ENCODE results near the gene PDE7B.
"Not testable (repeated sequence)": the region's sequence is repeated elsewhere in the genome, so short reads cannot be mapped to it uniquely, and the experiment has no call there.

The PDE7B gene

DNA sequence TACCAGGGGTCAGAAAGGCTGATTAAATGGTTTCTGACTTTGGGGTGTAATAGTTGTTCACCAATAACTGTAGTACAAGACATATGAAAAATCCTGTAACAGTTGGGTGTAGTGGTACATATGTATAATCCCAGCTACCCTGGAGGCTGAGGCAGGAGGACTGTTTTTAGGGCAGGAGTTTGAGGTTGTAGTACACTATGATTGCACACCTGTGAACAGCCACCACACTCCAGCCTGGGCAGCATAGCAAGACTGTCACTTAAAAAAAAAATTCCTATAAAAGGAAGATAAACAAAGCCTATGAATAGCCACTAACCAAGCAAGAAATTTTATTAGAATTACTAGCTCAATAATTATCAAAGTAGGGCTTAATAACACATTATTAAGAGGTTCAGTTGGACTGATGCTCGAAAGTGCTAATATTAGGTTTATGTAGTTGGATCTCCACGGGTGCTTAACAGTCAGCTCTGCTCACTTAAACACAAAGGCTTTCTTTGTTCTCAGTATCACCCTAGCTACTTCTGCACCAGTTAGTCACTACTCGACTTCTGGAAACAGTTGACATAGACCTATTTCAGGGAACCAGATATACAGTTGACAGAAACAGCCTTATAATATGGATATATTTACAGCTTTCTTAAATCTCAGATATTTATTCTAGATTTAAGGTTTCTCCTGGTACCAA lies 285.6 kb downstream of the PDE7B start:
- Mint-ChIP-seq H3K27me3 (ENCODE audit: low read depth) (no peaks in the 10 kb centered on the region), H3K4me1 (ENCODE audit: low read depth) (no peaks in the 10 kb centered on the region), H3K9me3 (peaks cover 6% of the 10 kb centered on the region), H3K4me3 (no peak overlapping the region), H3K27ac (no peak overlapping the region), H3K36me3 (ENCODE audit: low read depth) (peaks cover 6% of the 10 kb centered on the region)
- DNase-seq (ENCODE audit: low spot score) = no peak

DNA sequence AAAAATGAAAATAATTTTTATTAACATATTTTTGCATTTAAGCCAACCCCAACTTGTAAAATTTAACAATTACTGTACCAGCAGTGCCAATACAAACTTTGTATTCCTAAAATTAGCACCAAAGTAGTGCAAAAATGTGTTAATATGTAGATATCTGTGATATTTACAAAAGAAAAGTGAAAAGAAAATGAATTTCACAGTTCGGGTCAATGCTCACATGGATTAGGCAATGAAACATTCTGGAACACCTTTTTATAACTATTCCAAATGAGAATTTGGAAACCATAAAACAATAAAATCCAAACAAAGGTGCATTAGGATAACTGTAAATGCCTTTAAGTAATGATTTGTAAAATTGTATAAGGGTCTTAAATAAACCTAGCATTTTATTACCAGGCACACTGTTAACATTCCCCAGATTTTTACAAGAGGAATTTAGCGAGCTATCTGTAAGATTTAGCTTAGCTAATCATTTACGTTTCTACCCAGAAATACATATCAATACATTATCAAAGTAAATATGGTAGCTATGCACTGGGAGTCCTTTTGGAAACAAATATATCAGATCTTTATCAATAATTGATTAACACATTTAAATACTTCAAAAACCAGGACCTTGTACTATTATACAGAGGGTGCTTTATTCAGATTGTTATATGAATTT lies 286.4 kb downstream of the PDE7B start:
- Mint-ChIP-seq H3K27ac (no peak overlapping the region), H3K36me3 (ENCODE audit: low read depth) (peaks cover 6% of the 10 kb centered on the region), H3K4me1 (ENCODE audit: low read depth) (no peaks in the 10 kb centered on the region), H3K27me3 (ENCODE audit: low read depth) (no peaks in the 10 kb centered on the region), H3K4me3 (no peak overlapping the region), H3K9me3 (peaks cover 6% of the 10 kb centered on the region)
- no peak for DNase-seq (ENCODE audit: low spot score)

DNA sequence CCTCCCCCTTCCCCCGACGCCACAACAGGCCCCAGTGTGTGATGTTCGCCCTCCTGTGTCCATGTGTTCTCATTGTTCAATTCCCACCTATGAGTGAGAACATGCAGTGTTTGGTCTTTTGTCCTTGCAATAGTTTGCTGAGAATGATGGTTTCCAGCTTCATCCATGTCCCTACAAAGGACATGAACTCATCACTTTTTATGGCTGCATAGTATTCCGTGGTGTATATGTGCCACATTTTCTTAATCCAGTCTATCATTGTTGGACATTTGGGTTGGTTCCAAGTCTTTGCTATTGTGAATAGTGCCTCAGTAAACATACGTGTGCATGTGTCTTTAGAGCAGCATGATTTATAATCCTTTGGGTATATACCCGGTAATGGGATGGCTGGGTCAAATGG lies 287.6 kb downstream of the PDE7B start:
- H3K4me3 Mint-ChIP-seq; DNase-seq (ENCODE audit: low spot score); H3K9me3 Mint-ChIP-seq; H3K27me3 Mint-ChIP-seq (ENCODE audit: low read depth); H3K36me3 Mint-ChIP-seq (ENCODE audit: low read depth); H3K4me1 Mint-ChIP-seq (ENCODE audit: low read depth); H3K27ac Mint-ChIP-seq: not testable (repeated sequence)

DNA sequence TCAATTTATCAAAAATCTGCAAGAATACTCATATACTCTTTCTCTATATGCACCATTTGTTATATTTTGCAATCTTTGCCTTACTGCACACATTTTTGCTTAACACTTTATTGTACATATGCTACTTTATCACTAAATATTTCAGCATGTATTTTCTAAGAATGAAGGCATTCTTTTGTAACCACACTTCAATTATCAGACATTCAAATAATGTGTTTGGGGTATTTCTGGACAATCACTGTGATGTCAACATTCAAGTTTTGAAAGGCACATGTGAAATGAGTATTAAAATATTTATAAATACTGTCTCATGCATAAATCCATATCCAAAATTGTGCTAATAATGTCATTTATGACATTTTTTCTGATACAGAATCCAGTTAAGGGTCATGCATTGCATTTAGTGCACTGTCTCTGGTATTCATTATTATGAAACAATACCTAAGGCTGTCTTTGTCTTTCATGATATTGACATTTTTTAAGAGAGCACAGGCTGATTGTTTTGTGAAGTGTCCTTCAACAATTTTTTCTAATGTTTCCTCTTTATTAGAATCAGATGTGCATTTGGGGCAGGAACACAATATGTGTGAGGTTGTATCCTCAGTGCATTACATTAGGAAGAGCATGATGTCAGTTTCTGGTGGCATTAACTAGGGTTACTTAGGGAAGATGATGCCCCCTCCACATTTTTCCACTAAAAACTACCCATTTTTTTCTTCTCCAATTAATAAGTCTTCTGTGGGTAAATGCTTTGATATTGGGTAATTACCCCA lies 292.9 kb downstream of the PDE7B start:
- Mint-ChIP-seq H3K36me3 (ENCODE audit: low read depth) (peaks cover 16% of the 10 kb centered on the region), H3K9me3 (peaks cover 6% of the 10 kb centered on the region), H3K27me3 (ENCODE audit: low read depth) (no peaks in the 10 kb centered on the region), H3K4me1 (ENCODE audit: low read depth) (no peaks in the 10 kb centered on the region), H3K4me3 (no peak overlapping the region), H3K27ac (no peak overlapping the region)
- DNase-seq (ENCODE audit: low spot score) = no peak

DNA sequence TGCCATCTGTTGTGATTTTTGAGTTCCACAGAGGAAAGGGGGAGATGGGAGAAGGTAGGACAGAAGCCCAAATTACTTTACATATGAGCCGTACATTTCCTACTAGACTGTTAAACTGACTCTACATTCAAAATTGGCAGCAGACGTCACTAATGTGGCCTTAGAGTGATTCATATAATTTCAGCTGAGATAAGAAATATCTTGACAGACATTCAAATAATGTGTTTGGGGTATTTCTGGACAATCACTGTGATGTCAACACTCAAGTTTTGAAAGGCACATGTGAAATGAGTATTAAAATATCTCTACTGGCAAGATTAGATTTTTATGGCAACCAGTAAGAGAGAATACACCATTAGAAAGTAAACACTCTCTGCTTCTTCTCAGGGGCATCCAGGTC lies 294.6 kb downstream of the PDE7B start:
- Mint-ChIP-seq H3K36me3 (ENCODE audit: low read depth) (peaks cover 30% of the 10 kb centered on the region), H3K4me3 (no peak overlapping the region), H3K27ac (no peak overlapping the region), H3K27me3 (ENCODE audit: low read depth) (no peaks in the 10 kb centered on the region), H3K9me3 (peaks cover 6% of the 10 kb centered on the region), H3K4me1 (ENCODE audit: low read depth) (no peaks in the 10 kb centered on the region)
- no peak for DNase-seq (ENCODE audit: low spot score)

DNA sequence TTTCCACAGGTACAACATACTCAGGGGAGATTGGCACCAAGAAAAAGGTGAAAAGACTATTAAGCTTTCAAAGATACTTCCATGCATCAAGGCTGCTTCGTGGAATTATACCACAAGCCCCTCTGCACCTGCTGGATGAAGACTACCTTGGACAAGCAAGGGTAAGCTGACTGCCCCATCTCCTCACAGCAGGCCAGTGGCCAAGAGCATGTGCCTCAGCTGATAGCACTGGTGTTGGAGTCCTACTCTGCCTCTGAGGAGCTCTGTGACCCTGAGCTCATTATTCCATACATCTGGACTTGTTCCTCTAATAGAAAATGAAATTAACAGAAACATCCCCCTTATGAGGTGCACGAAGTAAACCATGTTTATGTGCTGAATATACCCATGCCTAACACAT lies 295.8 kb downstream of the PDE7B start:
- Mint-ChIP-seq H3K27ac (no peak overlapping the region), H3K9me3 (no peaks in the 10 kb centered on the region), H3K36me3 (ENCODE audit: low read depth) (peaks cover 28% of the 10 kb centered on the region), H3K4me3 (no peak overlapping the region), H3K27me3 (ENCODE audit: low read depth) (no peaks in the 10 kb centered on the region), H3K4me1 (ENCODE audit: low read depth) (no peaks in the 10 kb centered on the region)
- no peak for DNase-seq (ENCODE audit: low spot score)

DNA sequence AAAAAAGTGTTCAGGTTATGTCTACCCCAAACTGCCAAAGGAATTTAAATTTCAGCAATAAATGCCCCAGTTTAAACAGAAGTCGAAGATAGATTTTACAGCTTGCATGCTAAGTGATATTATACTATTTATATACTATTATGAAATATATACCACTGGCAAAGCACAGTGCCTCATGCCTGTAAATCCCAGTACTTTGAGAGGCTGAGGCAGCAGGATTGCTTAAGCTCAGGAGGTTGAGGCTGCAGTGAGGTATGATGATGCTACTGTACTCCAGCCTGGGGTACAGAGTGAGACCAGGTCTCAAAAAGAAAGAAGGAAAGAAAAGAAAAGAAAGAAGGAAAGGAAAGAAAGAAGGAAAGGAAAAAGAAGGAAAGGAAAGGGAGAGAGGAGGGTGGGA lies 296.6 kb downstream of the PDE7B start:
- Mint-ChIP-seq H3K4me3 (no peak overlapping the region), H3K9me3 (no peaks in the 10 kb centered on the region), H3K27me3 (ENCODE audit: low read depth) (no peaks in the 10 kb centered on the region), H3K27ac (no peak overlapping the region), H3K4me1 (ENCODE audit: low read depth) (no peaks in the 10 kb centered on the region), H3K36me3 (ENCODE audit: low read depth) (peaks cover 28% of the 10 kb centered on the region)
- no peak for DNase-seq (ENCODE audit: low spot score)

DNA sequence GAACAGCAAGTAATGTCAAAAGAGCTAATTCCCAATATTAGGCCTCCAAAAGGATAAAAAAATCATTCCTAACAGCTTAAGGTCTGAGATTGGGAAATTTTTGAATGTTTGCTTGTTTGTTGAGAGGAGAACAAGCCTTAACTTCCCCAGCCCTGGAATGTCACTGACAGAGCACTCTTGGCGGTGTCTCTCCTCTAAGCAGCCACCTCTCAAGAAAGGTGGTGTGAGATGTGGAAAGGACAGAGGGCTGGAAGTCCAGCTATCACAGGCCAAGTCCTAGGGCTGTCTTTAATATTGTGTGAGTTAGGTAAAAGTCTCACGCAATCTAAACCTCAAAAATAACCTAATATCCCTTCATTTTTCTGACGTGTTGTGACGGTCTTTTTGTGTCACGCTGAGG lies 297.0 kb downstream of the PDE7B start:
- Mint-ChIP-seq H3K4me1 (ENCODE audit: low read depth) (no peaks in the 10 kb centered on the region), H3K9me3 (no peaks in the 10 kb centered on the region), H3K27me3 (ENCODE audit: low read depth) (no peaks in the 10 kb centered on the region), H3K27ac (no peak overlapping the region), H3K36me3 (ENCODE audit: low read depth) (peaks cover 32% of the 10 kb centered on the region), H3K4me3 (no peak overlapping the region)
- no peak for DNase-seq (ENCODE audit: low spot score)

DNA sequence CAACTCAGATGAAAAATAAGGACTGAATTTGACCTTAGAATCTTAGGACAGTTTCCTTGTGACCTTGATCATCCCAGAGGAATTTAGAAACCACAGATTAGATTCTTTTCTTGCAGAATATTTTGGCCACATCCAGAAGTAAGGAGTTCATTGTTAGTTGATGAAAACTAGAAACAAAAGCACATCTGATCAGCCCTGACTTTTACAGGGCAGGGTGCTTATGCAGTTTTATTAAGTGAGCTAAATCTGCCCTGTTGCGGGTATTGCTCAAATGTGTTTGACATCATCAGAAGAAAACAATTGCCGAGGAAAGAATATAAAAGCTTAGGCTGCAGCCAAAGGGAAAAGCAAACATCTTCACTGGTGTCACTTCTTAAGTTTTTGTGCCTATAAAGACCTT lies 297.8 kb downstream of the PDE7B start:
- Mint-ChIP-seq H3K27me3 (ENCODE audit: low read depth) (no peaks in the 10 kb centered on the region), H3K4me3 (no peak overlapping the region), H3K27ac (no peak overlapping the region), H3K9me3 (no peaks in the 10 kb centered on the region), H3K36me3 (ENCODE audit: low read depth) (peaks cover 38% of the 10 kb centered on the region), H3K4me1 (ENCODE audit: low read depth) (no peaks in the 10 kb centered on the region)
- no peak for DNase-seq (ENCODE audit: low spot score)

DNA sequence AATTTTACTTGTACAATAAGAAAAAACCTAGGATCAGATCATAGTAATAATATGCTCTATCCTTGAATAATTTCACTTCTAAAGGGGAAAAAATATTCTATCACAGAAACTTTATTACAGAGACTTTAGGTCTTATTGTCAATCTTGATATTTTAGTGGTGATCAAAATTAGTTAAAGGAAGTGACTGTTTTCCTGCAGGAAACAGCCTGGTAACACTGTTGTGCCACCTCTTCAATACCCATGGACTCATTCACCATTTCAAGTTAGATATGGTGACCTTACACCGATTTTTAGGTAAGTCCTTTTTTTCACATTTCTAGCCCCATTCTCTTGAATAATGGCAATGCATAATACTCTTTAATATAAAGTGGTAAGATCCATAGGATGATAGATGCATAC lies 299.5 kb downstream of the PDE7B start:
- Mint-ChIP-seq H3K27me3 (ENCODE audit: low read depth) (no peaks in the 10 kb centered on the region), H3K4me1 (ENCODE audit: low read depth) (no peaks in the 10 kb centered on the region), H3K9me3 (no peaks in the 10 kb centered on the region), H3K36me3 (ENCODE audit: low read depth) (peaks cover 53% of the 10 kb centered on the region), H3K27ac (no peak overlapping the region), H3K4me3 (no peak overlapping the region)
- no peak for DNase-seq (ENCODE audit: low spot score)

DNA sequence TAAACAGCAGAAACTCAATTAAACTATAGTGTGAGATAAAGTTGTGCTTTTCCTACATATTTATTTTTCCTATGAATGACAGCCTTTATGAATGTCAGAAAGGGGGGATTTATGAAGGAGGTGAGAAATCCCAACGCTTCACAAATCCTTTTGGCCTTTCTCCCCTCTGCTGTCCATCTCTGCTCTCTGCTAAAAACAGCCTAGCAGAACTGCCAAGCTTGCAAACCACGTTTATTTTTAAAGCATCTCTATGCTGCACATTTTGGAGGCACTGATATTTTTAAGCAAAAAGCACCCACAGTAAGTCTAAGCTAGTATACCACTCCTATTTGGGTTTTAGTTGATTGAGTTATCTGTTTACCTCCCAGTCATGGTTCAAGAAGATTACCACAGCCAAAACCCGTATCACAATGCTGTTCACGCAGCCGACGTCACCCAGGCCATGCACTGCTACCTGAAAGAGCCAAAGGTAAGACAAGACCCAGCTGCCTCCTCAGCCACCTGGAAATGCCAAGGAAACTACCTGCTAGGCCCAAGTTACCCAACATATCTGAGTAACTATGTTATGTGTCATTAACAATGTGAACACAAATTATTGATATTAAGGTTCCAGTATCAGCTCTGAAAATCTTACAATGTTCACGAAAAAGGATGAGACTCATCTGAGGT lies 302.3 kb downstream of the PDE7B start:
- no peak for DNase-seq (ENCODE audit: low spot score)
- H3K9me3 Mint-ChIP-seq = no peaks in the 10 kb centered on the region
- no peaks in the 10 kb centered on the region for H3K4me1 Mint-ChIP-seq (ENCODE audit: low read depth)
- H3K4me3 Mint-ChIP-seq = no peak overlapping the region
- H3K27me3 Mint-ChIP-seq (ENCODE audit: low read depth) = no peaks in the 10 kb centered on the region
- H3K27ac Mint-ChIP-seq = no peak overlapping the region
- peaks cover 60% of the 10 kb centered on the region for H3K36me3 Mint-ChIP-seq (ENCODE audit: low read depth)

DNA sequence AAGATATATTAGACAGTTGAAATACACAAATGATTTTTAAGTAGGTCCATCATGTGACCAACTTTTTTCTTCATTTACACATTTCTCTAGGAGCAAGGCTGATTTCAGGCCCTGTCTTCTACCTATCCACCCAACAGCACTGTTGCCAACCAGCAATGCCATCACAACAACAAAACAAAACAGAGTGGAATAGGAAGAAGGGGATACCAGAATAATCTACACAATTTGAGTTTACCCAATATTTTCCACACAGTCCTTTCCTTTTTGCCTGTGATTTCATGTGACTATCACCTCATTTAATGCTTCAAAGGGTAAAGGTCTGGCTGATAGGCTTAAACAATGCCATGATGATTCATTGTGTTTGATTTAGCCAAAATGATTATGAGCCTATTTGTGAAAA lies 303.7 kb downstream of the PDE7B start:
- H3K4me1 Mint-ChIP-seq (ENCODE audit: low read depth) = peaks cover under 1% of the 10 kb centered on the region
- no peaks in the 10 kb centered on the region for H3K27me3 Mint-ChIP-seq (ENCODE audit: low read depth)
- no peak overlapping the region for H3K4me3 Mint-ChIP-seq
- H3K27ac Mint-ChIP-seq = no peak overlapping the region
- no peak for DNase-seq (ENCODE audit: low spot score)
- H3K9me3 Mint-ChIP-seq = no peaks in the 10 kb centered on the region
- H3K36me3 Mint-ChIP-seq (ENCODE audit: low read depth) = peaks cover 58% of the 10 kb centered on the region

DNA sequence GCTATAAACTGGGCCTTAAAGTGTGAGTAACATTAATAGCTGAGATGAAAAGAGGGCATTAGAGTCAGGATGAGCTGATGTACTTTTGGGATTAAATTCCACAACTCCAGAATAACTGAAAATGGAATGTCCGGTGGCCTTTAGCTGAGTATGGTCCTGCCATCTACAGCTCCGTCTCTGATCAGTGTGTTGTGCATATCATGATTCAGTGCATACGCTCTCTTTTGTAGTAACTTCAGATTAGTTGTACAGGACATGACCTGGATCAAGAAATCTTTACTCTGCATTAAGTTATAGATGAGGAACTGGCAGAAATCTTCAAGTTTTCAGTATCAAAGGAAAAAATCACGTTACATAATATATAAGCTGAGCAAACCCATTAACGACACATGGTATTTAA lies 306.2 kb downstream of the PDE7B start:
- no peak overlapping the region for H3K27ac Mint-ChIP-seq
- no peaks in the 10 kb centered on the region for H3K27me3 Mint-ChIP-seq (ENCODE audit: low read depth)

DNA sequence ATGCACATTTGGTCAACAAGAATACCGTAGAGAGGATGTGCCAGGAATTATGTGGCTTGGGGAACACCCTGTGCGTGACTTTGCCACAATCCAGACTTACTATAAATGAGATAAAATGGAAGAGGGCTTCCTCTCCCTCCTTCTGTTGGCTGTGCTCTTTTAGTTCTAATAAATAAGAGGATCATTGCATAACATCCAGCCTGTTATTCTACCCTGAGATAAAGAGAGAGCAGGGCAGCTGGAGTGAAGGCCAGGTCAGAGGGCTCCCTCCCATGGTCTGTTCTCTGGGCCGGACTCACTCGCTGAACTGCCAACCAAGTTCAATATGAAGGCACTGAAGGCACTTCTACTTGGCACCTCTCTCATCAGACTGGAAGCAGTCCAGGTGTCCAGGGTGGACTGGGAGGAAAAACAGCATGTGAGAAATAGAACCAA lies 306.9 kb downstream of the PDE7B start:
- peaks cover 9% of the 10 kb centered on the region for H3K9me3 Mint-ChIP-seq
- H3K36me3 Mint-ChIP-seq (ENCODE audit: low read depth) = peaks cover 75% of the 10 kb centered on the region
- peaks cover 5% of the 10 kb centered on the region for H3K4me1 Mint-ChIP-seq (ENCODE audit: low read depth)
- DNase-seq (ENCODE audit: low spot score) = no peak
- no peaks in the 10 kb centered on the region for H3K27me3 Mint-ChIP-seq (ENCODE audit: low read depth)
- H3K27ac Mint-ChIP-seq = no peak overlapping the region
- no peak overlapping the region for H3K4me3 Mint-ChIP-seq

More for the DNA sequence above, 306.2 kb downstream of the PDE7B start:
- Mint-ChIP-seq H3K4me1 (ENCODE audit: low read depth) (peaks cover 5% of the 10 kb centered on the region), H3K4me3 (no peak overlapping the region), H3K36me3 (ENCODE audit: low read depth) (peaks cover 73% of the 10 kb centered on the region), H3K9me3 (peaks cover 9% of the 10 kb centered on the region)
- no peak for DNase-seq (ENCODE audit: low spot score)

All from T-helper 2 cell treated with Interferon-gamma antibody and Interleukin-4, amounts not matched to agents 5 μg/mL and 100 μg/mL, for 36 hours (primary cell).